ENCODE results near the gene CACNA1G.

DNA sequence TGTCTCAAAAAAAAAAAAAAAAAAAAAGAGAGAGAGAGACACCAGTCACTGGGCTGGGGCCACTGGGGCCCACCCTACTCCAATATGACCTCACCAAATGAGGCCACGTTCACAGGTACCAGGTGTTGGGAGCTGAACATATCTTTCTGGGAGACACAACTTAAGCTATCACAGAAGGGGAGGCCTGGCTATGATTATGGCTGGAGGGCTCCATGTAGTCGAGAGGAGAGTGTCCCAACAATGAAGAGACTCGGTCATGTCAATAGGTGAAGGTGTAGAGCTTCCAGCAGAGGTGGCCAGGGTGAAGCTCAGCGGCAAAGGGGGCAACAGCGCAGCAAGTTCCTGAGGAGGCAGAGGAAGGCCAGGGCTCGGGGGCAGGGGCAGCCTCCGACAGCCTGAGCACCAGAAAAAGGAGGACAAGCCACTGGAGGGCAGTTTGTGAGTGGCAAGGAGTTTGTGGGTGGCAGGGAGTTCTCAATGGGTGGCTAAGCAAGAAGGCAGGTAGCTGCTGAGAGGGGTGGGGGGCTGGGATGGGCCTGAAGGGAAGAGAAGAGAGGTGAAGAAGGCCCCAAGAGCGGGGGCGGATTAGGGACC is 102.2 kb downstream of the CACNA1G start:
- TF ChIP-seq, protein P1, sequence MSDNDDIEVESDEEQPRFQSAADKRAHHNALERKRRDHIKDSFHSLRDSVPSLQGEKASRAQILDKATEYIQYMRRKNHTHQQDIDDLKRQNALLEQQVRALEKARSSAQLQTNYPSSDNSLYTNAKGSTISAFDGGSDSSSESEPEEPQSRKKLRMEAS (CRISPR knock-in tag; IDR thresholded peaks at IDR 0.05): no peak
- TF ChIP-seq IRF2 (CRISPR knock-in tag; IDR thresholded peaks at IDR 0.05; ENCODE audit: borderline replicate concordance, low read depth) (no peak), SMAD3 (CRISPR knock-in tag; IDR thresholded peaks at IDR 0.05; ENCODE audit: borderline replicate concordance) (no peak), SP1 (CRISPR knock-in tag; conservative IDR thresholded peaks at IDR 0.05) (no peak), SOX15 (CRISPR knock-in tag; IDR thresholded peaks at IDR 0.05) (no peak), TEAD4 (CRISPR knock-in tag; IDR thresholded peaks at IDR 0.05) (no peak)
- TF ChIP-seq, protein P2, sequence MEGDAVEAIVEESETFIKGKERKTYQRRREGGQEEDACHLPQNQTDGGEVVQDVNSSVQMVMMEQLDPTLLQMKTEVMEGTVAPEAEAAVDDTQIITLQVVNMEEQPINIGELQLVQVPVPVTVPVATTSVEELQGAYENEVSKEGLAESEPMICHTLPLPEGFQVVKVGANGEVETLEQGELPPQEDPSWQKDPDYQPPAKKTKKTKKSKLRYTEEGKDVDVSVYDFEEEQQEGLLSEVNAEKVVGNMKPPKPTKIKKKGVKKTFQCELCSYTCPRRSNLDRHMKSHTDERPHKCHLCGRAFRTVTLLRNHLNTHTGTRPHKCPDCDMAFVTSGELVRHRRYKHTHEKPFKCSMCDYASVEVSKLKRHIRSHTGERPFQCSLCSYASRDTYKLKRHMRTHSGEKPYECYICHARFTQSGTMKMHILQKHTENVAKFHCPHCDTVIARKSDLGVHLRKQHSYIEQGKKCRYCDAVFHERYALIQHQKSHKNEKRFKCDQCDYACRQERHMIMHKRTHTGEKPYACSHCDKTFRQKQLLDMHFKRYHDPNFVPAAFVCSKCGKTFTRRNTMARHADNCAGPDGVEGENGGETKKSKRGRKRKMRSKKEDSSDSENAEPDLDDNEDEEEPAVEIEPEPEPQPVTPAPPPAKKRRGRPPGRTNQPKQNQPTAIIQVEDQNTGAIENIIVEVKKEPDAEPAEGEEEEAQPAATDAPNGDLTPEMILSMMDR (IDR thresholded peaks at IDR 0.05): no peak
- TF ChIP-seq, protein P3, sequence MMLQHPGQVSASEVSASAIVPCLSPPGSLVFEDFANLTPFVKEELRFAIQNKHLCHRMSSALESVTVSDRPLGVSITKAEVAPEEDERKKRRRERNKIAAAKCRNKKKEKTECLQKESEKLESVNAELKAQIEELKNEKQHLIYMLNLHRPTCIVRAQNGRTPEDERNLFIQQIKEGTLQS (CRISPR knock-in tag; conservative IDR thresholded peaks at IDR 0.05): no peak
- TF ChIP-seq, protein P4, sequence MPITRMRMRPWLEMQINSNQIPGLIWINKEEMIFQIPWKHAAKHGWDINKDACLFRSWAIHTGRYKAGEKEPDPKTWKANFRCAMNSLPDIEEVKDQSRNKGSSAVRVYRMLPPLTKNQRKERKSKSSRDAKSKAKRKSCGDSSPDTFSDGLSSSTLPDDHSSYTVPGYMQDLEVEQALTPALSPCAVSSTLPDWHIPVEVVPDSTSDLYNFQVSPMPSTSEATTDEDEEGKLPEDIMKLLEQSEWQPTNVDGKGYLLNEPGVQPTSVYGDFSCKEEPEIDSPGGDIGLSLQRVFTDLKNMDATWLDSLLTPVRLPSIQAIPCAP (CRISPR knock-in tag; IDR thresholded peaks at IDR 0.05): no peak
- TF ChIP-seq, protein P5, sequence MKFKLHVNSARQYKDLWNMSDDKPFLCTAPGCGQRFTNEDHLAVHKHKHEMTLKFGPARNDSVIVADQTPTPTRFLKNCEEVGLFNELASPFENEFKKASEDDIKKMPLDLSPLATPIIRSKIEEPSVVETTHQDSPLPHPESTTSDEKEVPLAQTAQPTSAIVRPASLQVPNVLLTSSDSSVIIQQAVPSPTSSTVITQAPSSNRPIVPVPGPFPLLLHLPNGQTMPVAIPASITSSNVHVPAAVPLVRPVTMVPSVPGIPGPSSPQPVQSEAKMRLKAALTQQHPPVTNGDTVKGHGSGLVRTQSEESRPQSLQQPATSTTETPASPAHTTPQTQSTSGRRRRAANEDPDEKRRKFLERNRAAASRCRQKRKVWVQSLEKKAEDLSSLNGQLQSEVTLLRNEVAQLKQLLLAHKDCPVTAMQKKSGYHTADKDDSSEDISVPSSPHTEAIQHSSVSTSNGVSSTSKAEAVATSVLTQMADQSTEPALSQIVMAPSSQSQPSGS (CRISPR knock-in tag; IDR thresholded peaks at IDR 0.05; ENCODE audit: borderline replicate concordance, low read depth): no peak
- TF ChIP-seq, protein P6, sequence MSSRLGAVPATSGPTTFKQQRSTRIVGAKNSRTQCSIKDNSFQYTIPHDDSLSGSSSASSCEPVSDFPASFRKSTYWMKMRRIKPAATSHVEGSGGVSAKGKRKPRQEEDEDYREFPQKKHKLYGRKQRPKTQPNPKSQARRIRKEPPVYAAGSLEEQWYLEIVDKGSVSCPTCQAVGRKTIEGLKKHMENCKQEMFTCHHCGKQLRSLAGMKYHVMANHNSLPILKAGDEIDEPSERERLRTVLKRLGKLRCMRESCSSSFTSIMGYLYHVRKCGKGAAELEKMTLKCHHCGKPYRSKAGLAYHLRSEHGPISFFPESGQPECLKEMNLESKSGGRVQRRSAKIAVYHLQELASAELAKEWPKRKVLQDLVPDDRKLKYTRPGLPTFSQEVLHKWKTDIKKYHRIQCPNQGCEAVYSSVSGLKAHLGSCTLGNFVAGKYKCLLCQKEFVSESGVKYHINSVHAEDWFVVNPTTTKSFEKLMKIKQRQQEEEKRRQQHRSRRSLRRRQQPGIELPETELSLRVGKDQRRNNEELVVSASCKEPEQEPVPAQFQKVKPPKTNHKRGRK (CRISPR knock-in tag; IDR thresholded peaks at IDR 0.05; ENCODE audit: borderline replicate concordance): no peak
